Mesothelial cell of epicardium (in vitro differentiated cells): Measurements from ENCODE around the gene TELO2. TPM values are rescaled to one million over a fixed set of nuclear protein-coding genes. Genes with fewer than 3 reads are reported as not detected.
A peak's percentile ranks its signal among the peaks of the same experiment; 100 is the strongest.

Experiments used
- DNase-seq, 2 experiments: peaks; one replicate each; pipeline ENCODE4 v3.0.0; 2021; ENCODE audit warnings: low spot score in 2 of 2; ENCODE audit not compliant: unreplicated experiment in 2 of 2
- H3K27ac Mint-ChIP-seq: 2 replicates; pipeline ENCODE4 v1.8.0; 2021; ENCODE audit warnings: mixed read lengths
- H3K27me3 Mint-ChIP-seq: 2 replicates; pipeline ENCODE4 v1.8.0; 2021; ENCODE audit warnings: low read depth, mixed read lengths
- H3K36me3 Mint-ChIP-seq: 2 replicates; pipeline ENCODE4 v1.8.0; 2021; ENCODE audit warnings: mixed read lengths
- H3K4me1 Mint-ChIP-seq: 2 replicates; pipeline ENCODE4 v1.8.0; 2021; ENCODE audit warnings: mixed read lengths
- H3K4me3 Mint-ChIP-seq: 2 replicates; pipeline ENCODE4 v1.8.0; 2021; ENCODE audit warnings: mild to moderate bottlenecking, moderate library complexity, mixed read lengths
- H3K9me3 Mint-ChIP-seq: 2 replicates; pipeline ENCODE4 v1.8.0; 2021; ENCODE audit warnings: mixed read lengths
- total RNA-seq: library from RNA; stranded (reverse); gene quantifications from 3 replicates; pipeline ENCODE4 v1.2.1, GENCODE V29; 2021
- TF ChIP-seq, protein P1 (sequence below): fragments of 200-600 bp; sonication (generic); IDR thresholded peaks from one replicate; pipeline ENCODE4 v1.5.0; 2021; ENCODE audit warnings: antibody characterized with exemption; ENCODE audit not compliant: unreplicated experiment

Gene TELO2
- total RNA-seq, 1 donor from 2014 or later: 70.2 TPM

DNA sequence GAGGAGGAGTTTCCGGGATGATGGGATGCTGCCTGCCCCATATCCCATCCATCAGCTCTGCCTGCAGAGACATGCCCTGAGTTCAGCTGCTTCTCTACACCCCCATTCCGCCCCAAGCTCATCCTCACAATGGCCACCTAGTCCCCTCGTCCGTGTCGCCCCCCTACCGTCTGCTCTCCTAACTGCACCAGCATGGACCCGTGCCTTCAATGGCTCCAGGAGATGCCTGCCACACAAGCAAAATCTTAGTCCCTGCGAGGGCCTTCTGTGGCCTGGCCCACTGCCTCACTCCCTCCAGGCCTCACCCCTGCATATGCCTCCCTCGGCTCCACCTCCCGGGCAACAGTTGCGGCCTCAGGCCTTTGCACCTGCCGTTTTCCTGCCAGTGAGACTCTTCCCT is 1.8 kb upstream of the TELO2 start:
- DNase-seq: no peak
- Mint-ChIP-seq H3K27me3 (no peaks in the 10 kb centered on the region), H3K4me1 (peaks cover 13% of the 10 kb centered on the region), H3K9me3 (no peaks in the 10 kb centered on the region), H3K27ac (no peak overlapping the region), H3K4me3 (no peak overlapping the region), H3K36me3 (no peaks in the 10 kb centered on the region)
- TF ChIP-seq, protein P1, sequence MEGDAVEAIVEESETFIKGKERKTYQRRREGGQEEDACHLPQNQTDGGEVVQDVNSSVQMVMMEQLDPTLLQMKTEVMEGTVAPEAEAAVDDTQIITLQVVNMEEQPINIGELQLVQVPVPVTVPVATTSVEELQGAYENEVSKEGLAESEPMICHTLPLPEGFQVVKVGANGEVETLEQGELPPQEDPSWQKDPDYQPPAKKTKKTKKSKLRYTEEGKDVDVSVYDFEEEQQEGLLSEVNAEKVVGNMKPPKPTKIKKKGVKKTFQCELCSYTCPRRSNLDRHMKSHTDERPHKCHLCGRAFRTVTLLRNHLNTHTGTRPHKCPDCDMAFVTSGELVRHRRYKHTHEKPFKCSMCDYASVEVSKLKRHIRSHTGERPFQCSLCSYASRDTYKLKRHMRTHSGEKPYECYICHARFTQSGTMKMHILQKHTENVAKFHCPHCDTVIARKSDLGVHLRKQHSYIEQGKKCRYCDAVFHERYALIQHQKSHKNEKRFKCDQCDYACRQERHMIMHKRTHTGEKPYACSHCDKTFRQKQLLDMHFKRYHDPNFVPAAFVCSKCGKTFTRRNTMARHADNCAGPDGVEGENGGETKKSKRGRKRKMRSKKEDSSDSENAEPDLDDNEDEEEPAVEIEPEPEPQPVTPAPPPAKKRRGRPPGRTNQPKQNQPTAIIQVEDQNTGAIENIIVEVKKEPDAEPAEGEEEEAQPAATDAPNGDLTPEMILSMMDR: no peak

DNA sequence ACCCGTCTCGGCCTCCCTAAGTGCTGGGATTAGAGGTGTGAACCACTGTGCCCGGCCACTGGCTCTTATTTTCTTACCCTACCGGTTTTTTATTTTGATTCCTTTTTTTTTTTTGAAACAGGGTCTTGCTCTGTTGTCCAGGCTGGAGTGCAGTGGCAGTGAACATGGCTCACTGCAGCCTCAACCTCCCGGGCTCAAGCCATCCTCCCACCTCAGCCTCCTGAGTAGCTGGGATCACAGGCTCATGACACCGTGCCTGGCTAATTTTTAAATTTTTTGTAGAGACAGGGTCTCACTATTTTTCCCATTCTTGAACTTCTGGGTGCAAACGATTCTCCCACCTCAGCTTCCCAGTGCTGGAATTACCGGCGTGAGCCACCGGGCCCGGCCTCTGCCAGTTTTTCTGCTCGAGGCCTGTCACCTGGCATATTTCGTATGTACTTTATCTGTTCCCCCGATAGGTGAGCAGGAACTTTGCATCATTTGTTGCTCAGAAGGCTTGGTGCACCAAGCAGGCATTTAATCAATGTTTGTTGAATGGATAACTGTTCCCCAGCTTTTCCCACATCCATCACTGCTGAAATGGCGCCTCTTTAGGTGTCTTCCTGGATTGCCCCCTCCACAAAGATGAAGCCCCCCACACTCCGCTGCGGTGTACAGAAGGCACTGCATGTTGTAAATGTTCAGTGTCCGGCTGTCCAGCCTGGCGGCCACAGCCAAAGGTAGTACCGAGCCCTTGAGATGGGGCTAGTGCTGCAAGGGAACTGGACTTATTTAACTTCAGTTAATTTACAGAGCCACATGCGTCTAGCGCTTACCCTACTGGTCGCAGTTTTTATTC is 858 bp upstream of the TELO2 start:
- H3K36me3 Mint-ChIP-seq: no peaks in the 10 kb centered on the region
- TF ChIP-seq, protein P1: no peak
- no peak for DNase-seq
- H3K4me1 Mint-ChIP-seq: peaks cover 13% of the 10 kb centered on the region
- H3K4me3 Mint-ChIP-seq: peak overlapping the region; percentile 85
- H3K27me3 Mint-ChIP-seq: no peaks in the 10 kb centered on the region
- H3K9me3 Mint-ChIP-seq: no peaks in the 10 kb centered on the region
- peak overlapping the region; percentile 93 for H3K27ac Mint-ChIP-seq

DNA sequence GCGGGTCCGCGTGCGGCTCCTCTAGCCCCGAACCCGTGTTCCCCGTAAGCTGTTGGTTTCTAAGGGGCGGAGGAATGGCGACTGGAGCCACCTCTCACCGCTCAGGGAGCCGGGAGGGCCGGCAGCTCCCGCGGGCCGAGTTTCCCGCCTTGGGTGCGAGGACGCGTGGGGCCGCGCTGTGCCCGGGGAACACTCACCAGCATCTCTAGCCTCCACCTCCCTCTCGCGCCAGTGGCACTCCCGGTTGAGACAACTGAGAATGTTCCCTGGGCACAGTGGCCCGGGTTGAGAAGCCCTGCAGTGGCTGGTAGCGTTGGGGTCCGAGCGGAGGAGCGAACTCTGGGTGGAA is 560 bp downstream of the TELO2 start:
- no peak for DNase-seq

DNA sequence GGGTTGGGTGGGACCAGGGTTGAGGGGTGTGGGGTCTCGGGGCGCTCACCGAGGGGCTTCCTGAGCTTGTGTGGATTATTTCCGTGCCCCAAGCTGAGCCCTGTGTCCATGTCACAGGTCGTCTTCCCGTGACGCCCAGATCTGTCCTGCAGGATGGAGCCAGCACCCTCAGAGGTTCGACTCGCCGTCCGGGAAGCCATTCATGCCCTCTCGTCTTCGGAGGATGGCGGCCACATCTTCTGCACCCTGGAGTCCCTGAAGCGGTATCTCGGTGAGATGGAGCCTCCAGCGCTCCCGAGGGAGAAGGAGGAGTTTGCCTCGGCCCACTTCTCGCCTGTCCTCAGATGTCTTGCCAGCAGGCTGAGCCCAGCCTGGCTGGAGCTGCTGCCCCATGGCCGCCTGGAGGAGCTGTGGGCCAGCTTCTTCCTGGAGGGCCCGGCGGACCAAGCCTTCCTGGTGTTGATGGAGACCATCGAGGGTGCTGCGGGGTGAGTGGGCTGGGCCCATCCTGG is 1.0 kb downstream of the TELO2 start:
- H3K4me1 Mint-ChIP-seq: peaks cover 13% of the 10 kb centered on the region
- peak in 1 of 2 experiments; percentile 52 for DNase-seq
- H3K36me3 Mint-ChIP-seq: peaks cover 2% of the 10 kb centered on the region
- no peaks in the 10 kb centered on the region for H3K27me3 Mint-ChIP-seq
- no peaks in the 10 kb centered on the region for H3K9me3 Mint-ChIP-seq
- TF ChIP-seq, protein P1: peak; percentile 11
- H3K27ac Mint-ChIP-seq: peak overlapping the region; percentile 43
- peak overlapping the region; percentile 85 for H3K4me3 Mint-ChIP-seq

More for the DNA sequence above, 560 bp downstream of the TELO2 start:
- Mint-ChIP-seq H3K27ac (peak overlapping the region; percentile 76), H3K36me3 (peaks cover 2% of the 10 kb centered on the region), H3K27me3 (no peaks in the 10 kb centered on the region), H3K4me1 (peaks cover 13% of the 10 kb centered on the region), H3K9me3 (no peaks in the 10 kb centered on the region), H3K4me3 (peak overlapping the region; percentile 85)
- TF ChIP-seq, protein P1: no peak

DNA sequence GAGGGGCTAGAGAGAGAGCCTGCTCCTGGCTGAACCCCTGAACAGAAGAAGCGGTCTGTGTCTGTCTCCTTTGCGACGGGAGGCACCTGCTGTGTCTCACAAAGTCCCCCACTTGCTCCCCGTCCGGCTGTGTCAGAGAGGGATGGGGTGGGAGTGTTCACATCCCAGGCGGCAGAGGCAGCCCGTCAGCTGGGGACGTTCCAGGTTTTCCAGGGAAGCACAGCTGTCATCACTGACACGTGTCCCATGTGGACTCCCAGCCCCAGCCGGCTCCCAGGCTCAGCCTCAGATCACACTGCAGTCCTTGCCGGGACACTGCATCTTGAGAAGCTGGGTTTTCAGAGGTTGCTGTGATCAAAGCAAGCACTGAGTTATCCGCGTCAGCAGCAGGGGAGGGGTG is 1.6 kb downstream of the TELO2 start:
- TF ChIP-seq, protein P1: no peak
- no peak for DNase-seq
- peaks cover 2% of the 10 kb centered on the region for H3K36me3 Mint-ChIP-seq

More for the DNA sequence above, 1.6 kb downstream of the TELO2 start:
- Mint-ChIP-seq H3K27me3 (no peaks in the 10 kb centered on the region), H3K27ac (no peak overlapping the region), H3K4me1 (peaks cover 13% of the 10 kb centered on the region), H3K9me3 (no peaks in the 10 kb centered on the region), H3K4me3 (peak overlapping the region; percentile 85)
